NCI-H345 (cell line): ENCODE data around the gene TNFSF4.

Source experiments
- DNase-seq: peaks from one replicate; lab custom pipeline; 2025; lab: John Stamatoyannopoulos, UW

The TNFSF4 gene

DNA sequence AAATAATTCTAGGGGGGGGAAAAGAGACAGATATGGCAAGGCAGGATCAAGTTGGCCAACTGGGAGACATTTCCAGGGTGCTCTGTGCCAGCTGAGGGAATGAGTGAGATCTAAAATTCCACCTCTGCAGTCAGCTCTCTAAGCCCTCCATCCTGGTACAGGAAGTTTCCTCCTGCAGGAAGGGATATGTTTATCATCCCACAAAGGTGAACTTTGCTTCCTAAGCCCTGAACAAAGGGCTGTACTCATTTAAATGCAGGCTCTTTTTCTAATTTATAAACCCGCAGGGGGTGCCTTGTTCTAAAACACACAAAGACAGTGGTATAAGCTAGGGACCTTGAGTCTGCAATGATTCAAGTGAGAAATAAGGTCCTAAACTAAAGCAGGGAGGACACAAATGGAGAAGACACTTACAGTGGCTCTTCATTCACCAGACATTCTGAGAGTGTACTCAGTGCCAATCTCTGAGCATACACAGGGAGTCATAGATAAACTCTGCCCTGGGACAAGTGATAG lies 3.6 kb upstream of the TNFSF4 start:
- DNase-seq: no peak

DNA sequence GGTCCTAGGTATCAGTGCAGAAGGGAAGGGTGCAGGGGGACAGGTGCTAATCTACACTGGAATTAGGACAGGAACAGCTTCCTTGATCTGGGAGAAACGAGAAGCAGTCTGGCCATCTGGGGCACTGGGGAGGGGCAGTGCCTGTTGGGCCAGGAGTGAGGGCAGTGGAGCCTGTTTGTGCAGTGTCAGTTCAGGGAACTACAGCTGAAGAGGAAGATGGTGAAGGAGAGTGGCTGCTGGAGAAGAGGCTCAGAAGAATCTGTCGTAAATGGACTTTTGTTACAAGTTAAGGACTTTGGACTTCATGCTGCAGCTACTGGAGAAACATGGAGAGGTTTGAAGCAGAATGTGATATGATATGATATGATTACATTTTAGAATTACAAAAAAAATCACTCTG lies 3.2 kb upstream of the TNFSF4 start:
- DNase-seq: no peak

- no peak for DNase-seq
These were observed 1.7 kb upstream of the TNFSF4 start for GRCh38 chr1:173208868-173209267.

DNA sequence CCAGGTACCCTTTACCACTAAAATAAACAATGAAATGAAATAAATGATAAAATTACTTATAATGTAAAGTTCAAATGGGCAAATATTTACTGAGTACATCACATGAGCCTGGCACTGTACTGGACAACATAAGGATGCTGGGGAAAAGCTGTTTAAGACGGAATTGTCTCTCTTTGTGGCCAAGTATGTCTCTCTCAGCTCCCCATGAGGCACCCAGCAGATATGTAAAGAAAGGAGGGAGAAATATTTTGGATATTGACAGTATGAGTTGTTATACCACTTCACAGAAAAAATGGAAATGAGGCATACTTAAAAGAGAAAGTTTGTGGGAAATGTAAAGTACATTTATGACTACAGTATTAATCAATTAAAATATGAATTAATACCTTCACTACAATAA lies 1.0 kb upstream of the TNFSF4 start:
- DNase-seq: no peak

GRCh38 chr1:173205146-173206051 lies 1.7 kb downstream of the TNFSF4 start:
- DNase-seq: no peak

- DNase-seq: no peak
These were observed 2.4 kb downstream of the TNFSF4 start for GRCh38 chr1:173204693-173205092.

DNA sequence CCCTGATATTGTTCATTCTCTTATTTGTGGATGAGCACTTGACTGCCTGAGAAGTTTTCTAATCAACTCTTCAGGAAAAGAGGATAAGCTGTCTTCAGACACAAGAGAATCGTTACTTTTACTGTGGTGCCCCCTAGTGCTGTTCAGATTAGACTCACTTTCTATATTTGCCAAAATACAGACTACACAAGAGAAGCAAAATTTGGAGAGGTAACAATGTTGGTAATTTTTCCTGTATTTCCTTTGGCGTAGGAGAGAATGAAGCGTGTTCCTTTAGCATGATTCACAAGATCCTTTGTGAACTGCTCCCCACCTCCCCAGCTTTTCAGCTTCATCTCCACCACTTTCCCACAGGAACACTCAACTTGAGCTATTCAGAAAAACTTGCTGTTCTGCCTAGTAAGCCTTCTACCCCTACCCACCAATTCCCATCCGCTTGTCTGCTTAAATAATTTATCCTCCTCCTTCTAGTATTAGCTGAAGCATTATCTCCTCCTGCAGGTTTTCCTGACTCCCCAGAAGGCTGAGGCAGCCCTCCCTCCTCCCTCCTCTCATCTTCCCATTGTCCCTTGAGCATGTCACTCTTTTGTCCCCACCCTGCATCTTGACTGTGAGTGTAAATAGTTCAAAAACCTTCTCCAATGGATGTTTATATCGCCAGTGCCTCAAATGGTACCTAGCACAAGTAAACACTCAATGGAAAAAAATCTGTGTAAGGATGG lies 4.5 kb downstream of the TNFSF4 start:
- no peak for DNase-seq

GRCh38 chr1:173201969-173202368 lies 5.2 kb downstream of the TNFSF4 start:
- DNase-seq: no peak

- DNase-seq: no peak
These were observed 11.5 kb downstream of the TNFSF4 start for GRCh38 chr1:173195596-173196088.

- DNase-seq: no peak
These were observed 13.5 kb downstream of the TNFSF4 start for GRCh38 chr1:173193639-173194038.

DNA sequence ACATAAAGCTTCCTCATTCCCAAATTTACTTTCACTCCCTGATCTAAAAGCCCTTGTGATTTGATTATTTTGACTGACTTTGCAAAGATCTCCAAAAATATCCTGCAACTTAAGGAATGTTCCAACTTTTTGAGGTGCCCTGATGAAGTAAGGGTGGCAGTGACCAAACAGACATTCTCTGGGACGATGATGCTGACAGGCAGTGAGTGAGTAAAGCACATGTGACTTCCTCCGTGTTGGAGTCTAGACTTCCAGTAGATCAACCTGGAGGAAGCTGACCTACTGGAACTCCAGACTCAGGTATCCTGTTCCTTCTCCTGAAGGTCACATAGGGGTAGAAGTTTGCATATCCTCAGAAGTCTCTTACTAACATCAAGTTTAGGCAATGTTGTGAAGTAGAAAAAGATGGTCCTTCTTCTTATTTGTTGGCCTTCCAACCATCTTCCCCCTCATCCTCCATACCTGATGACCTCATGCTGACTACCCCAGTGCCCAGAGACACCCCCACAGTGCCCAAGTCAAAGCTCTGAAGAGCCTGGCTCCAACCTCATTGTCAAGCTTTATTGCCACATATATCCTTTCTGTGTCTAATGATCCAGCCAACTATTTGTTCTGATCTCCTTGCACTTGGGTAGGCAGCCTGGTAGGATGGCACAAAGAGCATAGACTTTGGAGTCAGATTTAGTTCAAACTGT lies 16.0 kb downstream of the TNFSF4 start:
- DNase-seq: no peak

DNA sequence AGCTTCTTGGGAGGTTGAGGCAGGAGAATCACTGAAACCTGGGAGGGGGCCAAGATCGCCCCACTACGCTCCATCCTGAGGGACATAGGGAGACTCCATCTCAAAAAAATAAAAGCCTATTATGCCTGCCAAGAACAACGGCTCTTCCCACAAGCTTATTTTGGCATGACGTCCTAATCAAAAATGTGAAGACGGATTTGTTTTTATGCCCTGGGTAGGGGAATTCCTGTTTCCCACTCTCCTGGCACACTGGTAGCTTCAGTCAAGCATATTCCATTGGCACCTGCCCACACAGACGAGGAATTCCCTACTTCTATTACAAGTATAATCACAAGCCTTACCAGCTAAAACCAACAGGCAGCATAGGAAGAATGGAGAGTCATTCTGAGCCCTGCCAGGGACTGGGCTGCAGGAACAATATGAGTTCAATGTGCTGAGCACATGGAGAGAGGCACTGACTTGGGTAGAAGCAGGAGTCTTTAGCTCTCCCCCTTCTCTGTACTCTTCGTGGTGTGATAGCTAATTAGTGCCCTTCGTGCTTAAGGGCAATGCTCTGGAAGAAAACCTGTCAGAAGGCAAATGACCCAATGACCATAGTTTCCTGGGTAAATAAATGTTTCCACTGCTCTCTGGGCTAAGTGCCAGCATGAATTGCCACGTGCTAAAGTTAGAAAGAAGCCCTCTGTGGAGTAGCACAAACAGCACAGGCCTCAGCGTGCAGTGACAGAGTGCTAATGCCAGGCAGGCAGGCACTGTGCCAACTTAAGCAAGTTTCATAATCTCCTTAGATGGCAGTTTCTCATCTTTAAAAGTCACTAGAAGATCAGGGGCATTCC lies 16.8 kb downstream of the TNFSF4 start:
- DNase-seq: peak; percentile 69

- DNase-seq: no peak
These were observed 19.4 kb downstream of the TNFSF4 start for GRCh38 chr1:173187671-173188237.

- no peak for DNase-seq
These were observed 25.3 kb downstream of the TNFSF4 start for GRCh38 chr1:173181791-173182190.

DNA sequence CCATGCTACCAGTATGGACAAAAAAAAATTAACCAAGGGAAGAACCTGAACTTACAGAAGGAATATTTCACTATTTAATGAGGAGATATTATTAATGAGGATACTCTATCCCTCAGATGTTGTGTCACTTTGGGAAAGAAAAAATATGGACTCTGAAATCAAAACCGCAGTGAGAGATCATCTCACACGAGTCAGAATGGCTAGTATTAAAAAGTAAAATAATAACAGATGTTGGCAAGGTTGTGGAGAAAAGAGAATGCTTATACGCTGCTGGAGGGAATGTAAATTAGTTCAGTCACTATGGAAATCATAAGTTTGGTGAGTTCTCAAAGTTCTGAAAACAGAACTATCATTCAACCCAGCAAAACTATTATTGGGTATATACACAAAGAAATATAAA lies 30.9 kb downstream of the TNFSF4 start:
- DNase-seq: no peak

DNA sequence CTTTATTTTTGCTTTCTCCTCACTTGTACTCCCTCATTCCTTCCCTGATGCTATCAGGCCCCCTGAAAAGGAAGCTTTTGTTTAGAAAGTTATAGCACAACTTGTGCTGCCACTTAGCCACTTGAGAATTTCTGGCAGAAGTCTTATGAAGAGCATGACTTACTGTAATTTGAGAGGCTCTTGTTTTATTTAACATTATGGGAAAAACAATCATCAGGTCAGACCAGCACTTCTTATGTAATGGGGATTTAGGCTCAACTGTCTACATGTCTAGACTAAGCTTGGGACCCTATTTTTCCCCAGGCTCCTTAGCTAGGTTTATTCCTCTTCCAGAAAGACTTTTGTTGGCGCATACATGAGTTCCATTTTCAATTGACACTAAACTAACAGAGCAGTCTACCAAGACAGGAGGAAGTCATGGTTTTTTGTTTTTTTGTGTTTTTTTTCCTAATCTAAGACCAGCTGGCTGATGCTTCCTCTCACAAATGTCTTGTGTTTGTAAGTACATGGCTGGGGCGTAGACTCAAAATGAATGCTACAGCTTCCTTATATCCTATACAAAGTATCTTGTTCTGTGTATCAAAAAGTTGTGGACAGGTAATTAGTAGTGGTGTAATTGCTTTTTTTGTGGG lies 31.5 kb downstream of the TNFSF4 start:
- no peak for DNase-seq

GRCh38 chr1:173173388-173173787 lies 33.7 kb downstream of the TNFSF4 start:
- DNase-seq: no peak

DNA sequence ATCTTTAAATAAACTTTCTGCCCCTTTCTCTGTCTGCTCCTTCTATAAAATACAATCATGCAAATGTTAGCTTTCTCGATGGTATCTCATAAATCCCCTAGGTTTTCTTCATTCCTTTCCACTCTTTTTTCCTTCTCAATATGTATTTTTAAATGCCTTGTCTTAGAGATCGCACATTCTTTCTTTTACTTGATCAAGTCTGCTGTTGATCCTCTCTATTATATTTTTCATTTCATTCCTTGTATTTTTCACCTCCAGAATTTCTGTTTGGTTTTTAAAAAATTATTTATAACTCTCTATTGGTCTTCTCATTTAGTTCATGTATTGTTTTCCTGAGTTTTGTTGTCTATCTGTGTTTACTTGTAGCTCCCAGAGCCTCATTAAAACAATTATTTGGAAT lies 36.0 kb downstream of the TNFSF4 start:
- no peak for DNase-seq

DNA sequence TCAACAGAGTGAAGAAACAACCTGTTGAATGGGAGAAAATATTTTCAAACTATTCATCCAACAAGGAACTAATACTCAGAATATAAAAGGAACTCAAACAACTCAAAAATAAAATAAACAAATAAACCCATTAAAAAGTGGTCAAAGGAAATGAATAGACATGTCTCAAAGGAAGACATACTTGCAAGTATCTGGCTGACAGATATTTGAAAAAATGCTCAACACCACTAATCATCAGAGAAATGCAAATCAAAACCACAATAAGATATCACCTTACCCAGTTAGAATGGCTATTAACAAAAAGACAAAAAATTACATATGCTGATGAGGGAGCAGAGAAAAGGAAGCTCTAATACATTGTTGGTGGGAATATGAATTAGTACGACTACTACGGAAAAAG lies 38.2 kb downstream of the TNFSF4 start:
- DNase-seq: no peak

DNA sequence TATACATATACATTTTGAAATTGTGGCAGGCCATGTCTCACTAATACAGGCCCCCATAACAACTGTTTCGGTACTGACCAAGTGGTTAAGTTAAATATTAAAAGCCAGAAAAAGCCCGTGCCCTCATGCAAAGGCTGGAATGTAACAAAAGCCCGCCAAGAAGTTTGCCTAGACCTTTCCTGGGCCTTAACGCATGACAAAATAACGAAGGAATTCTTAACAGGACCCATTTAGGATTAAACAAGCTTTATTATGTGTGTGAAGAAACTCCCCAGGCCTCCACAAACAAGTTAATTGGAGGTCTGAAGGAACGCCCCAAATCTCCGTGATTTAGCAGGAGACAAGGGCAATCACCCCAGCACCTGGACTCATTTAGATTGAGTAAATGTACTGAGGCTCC lies 42.4 kb downstream of the TNFSF4 start:
- DNase-seq: no peak

- DNase-seq: no peak
These were observed 43.0 kb downstream of the TNFSF4 start for GRCh38 chr1:173164178-173164577.
